ENCODE data around the gene PTK7.
A peak's percentile ranks its signal among the peaks of the same experiment; 100 is the strongest.
"Not testable (repeated sequence)": the region's sequence is repeated elsewhere in the genome, so short reads cannot be mapped to it uniquely, and the experiment has no call there.

PTK7 gene

DNA sequence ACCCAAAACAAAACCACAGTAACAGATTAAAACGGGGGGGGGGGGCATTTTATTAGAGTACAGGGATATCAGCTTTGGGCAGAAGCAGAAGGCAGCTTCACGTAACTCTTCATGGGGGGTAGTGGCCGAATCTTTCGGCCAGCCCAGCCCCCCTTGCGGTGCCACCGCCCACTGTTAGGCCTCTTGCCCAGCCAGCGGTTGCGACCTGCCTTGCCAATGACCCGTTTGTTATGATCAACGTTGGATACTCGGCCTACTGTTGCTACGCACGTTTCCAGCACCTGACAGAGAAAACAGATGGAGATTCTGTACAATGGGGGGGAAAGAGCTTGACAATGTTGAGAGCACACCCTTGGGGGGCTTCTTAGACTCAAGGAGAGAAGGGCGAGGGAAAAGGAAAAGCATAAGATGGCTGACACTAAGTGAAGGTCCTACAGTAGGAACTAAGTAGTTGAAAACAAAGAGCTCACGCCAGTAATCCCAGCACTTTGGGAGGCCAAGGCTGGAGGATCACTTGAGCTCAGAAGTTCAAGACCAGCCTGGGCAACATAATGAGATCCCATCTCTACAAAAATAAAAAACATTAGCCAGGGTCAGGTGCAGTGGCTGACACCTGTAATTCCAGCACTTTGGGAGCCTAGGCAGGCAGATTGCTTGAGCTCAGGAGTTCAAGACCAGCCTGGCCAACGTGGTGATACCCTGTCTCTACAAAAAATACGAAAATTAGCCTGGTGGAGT is 21.7 kb upstream of the PTK7 start:
- DNase-seq = no peak

DNA sequence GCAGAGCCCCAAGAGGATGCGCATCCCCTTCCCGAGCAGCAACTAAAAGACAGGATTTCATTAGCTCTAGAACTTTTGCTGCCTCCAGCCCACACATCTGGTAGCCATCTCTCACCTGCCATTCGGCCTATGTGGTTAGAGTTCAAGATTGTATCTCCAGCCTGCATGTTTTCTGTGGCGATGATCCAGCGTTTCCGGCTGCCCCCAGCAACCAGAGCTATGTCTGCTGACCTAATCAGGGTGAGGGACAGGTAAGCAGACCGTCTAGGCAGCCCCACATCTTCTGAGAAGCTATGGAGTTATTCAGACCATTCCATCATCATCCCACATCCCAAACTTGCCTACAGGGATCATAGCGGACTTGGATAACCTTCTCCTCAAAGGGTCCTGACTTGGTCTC is 20.1 kb upstream of the PTK7 start:
- no peak for DNase-seq

DNA sequence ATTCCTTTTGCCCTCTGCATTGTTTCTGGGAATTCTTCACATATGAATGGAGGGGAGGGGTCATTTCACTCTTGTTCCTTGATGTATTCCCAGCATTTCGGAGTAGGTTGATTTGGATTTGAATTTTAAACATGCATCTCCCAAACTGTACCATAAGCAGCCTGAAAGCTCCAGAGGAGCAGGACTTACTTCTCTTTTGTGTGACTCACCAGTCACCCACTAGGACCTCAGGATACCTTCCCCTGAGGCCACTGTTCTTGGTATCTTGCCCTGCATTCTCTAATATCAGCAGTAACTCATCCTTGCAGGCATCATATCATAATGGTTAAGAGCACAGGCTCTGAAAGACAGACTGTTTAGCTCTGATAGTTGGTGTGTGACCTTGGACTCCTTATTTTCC is 17.6 kb upstream of the PTK7 start:
- DNase-seq = no peak

DNA sequence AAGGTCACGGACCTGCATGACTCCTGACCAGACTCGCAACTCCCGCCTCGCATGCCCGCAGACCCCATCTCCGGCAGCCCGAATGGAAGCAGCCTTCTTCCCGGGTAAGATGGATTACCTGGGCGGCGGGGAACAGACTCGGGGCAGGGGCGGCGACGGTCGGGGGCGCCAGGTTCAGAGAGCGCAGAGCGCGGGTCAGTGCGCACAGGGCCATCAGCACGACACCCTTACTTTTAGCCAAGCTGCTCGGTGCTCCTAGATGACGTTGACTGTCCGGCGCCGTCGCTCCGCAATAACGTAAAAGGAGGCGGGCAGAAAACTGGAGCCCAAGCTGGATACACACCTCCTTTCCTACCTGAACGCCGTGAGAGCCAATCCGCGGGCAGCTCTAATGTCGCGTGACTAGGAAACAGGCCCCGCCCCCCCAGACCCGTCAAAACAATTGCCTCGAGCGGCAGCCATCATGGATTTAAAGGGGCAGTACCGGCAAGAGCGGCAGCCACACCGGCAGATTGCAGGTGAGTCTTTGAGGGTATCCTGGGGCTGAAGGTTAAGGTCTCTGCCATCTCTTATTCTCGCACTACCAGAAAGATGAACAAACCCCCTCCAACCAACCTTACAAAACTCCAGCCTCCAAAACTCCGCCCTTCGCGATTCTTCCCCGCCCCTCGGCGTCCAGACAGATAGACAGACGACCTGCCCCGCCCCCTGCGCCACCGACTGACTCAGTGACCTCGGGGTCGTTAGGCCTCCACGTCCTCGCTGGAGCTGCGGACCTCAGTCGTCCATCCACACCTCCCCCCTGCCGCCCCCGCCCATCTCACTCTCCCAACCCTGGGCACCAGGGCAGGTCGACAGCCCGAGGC is 16.7 kb upstream of the PTK7 start, which contains the start of the genes KLC4 and MRPL2:
Gene KLC4 (plus strand): TSS at position 464 of the 866 bp plus-strand sequence. CDS start 1,705 bp downstream, outside the sequence.
Gene MRPL2 (minus strand): TSS at position 267 of the 866 bp plus-strand sequence. CDS start 53 bp downstream, at position 214.
- peak; percentile 99 for DNase-seq

DNA sequence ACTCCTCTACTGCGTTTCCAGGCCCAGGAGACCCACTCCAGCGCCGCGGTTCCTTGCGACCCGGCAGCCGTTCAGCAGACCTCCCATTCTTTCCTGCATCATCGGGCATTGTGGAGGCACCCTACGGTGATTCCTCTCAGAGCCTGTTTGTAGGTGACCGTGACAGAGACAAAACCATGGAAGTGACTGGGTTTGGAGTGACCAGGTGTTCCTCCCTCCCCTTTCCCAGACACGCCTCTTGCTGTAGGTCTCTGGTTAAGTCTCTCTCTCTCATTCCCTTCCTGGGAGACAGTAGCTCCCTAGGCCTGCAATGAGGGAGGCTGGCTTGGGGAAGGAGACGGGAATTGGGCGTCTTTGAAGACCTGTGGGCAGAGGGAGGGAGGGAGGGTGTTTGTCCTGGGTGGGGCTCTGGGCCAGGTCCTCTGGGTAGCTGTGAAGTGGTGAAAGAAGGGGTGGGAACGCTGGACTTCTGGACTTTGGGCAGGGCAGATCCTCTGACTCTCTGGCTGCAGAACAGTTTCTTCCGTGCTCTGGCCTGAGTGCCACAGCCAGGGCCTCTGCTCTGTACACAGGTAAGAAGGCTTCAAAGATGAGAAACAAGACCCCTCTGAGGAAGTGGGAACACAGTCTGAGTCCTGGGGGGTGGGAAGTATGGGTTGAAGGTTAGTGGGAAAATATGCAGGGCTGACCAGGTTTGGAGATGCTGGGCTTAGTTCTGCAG is 15.9 kb upstream of the PTK7 start:
- peak; percentile 62 for DNase-seq

DNA sequence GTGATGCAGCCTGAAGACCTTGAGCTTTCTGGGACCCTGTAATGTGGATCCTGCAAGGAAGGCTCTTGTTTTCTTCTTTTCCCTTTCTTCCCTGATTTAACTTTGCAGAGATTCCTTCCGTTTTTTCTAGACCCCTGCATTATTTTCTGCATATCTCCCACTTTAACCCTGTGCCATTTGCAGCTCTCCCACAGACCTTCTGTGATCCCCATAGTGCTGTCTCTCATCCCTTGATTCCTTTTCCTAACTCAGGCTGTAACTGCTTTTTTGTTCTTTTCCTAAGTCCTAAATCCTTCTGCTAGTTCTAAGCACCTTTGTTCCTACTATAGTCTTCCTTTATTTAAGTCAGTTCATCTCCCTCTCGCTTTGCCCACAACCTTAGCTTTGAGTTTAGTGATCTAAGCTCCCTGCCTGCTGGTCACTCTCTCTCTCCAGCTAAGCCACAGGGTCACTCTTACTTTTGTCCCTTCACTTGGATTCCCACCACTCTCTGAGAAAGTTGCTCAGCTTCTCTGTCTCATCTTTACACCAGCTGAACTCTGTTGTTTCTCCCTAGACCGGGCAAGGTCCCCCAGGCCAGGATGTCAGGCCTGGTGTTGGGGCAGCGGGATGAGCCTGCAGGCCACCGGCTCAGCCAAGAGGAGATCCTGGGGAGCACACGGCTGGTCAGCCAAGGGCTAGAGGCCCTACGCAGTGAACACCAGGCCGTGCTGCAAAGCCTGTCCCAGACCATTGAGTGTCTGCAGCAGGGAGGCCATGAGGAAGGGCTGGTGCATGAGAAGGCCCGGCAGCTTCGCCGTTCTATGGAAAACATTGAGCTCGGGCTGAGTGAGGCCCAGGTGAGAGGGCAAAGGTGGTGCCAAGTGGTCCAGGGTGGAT is 15.1 kb upstream of the PTK7 start:
- no peak for DNase-seq

DNA sequence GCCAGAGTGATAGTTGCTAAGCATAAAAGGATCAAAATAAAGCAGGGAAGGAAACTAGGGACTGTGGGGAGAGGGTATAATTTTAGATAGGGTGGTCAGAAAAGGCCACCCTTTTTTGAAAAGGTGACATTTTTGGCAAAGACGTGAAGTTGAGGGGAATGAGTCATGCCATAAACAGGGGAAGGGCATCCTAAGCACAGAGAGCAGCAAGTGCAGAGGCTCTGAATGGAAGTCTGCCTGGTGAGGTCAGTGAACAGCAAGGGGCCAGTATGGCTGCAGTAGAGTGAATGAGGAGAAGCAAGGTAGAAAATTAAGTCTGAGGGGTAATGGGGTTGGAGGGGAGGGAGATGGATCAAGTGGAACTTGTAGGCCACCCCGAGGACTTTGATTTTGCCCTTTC is 14.3 kb upstream of the PTK7 start:
- no peak for DNase-seq

DNA sequence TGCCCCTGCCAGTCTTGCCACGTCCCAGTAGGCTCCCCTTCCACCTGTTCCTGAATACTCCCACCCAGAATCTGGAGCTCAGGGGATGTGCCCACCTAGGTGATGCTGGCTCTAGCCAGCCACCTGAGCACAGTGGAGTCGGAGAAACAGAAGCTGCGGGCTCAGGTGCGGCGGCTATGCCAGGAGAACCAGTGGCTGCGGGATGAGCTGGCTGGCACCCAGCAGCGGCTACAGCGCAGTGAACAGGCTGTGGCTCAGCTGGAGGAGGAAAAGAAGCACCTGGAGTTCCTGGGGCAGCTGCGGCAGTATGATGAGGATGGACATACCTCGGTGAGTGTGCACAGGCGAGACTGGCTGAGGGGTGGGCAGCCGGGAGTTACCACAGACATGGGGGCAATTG is 13.3 kb upstream of the PTK7 start:
- DNase-seq = no peak

DNA sequence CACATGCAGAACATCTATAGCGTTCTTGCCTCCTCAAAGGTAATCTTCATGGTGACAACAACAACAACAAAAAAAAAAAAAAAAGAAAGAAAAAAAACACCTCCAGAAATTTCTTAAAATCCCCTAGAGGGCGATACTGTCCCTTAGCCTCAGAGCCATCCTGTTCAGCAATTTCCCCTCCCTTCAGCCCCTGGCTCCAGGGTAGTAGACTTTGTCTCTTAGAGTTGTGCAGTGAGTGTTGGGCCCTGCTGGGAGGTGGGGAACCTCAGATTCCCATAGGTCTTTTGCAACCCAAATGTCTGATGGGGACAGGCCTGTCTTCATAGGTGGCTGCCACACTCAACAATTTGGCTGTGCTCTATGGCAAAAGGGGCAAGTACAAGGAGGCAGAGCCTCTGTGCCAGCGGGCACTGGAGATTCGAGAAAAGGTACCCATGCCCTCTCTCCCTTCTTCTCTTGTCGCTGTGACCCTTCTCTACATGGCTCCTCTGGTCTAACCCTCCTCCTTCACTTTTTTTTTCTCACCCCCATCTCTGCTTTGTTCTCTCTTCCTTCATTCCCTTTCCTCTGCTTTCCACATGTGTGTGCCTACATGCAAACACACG is 6.0 kb upstream of the PTK7 start:
- peak; percentile 47 for DNase-seq

DNA sequence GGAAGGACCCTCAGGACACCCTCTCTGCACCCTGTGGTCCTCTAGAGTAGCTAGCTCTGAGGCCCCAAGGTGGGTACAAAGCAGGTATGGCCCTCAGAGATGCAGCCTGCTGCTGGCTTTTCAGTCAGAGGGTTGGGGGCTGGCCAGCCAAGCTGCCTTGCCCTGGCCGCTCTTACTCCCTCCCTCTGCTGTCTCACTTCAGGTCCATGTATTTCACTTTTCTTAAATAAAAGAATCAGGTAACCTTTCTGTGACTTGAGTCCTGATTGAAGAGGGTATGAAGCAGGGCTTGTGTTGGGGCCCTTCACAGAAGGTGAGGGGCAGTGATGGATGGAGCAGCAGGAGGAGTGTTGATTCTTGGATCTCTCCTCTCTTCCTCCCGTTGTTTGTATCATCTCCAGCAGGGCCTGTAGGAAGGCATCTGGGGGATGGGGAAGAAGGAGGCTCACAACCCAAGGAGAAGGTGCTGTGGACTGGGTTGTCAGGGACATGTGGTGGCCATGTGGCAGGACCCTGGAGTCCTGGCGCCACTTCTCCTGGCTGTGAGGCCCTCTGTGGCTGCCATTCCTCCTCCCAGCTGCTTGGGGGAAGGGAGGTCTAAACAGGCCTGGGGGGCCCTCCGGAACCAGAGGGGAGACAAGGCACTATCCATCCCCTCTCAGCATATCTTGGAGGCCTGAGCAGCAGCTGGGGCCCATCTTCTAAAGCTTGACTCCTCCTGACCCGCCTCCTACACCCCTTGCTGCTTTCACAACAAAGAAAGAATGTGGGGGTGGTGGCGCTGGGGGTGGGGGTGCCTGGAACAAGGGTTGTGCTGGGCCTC is 1.1 kb upstream of the PTK7 start:
- DNase-seq = no peak

DNA sequence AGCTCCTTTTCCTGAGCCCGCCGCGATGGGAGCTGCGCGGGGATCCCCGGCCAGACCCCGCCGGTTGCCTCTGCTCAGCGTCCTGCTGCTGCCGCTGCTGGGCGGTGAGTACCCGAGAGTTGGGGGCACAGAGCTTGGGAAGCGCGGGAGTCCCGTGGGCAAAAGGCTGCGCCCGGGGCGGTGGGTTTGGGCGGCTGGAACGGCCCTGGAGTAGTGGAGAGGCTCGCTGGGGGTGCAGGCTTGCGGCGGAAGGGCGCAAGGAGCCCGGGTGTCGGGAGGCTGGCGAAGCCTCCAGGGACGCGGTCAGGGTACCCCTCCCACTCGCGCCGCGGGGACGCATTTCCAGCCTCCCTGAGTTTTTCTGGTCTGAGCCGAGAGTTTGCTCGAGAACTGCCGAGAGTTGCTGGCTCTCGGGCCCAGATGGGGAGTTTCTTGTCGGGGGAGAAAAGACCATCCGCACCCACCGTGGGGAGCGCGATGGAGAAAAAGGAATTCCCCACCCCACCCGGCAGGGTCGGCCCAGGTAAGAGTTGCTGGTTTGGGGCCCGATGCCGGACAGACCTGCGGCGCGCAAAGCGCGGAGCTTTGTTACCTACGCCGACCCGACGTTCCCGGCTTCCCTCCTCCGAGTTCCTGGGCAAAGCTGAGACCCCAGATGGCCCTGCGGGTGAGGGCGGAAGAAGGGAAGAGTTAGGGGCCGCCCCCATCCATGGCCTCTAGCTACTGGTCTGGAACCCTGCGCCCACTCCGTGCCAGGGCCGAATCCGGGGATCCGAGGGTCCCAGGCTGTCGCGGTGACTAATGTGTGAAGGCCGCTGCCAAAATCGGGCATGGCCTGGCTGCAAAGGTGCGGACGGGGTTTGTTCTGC is 584 bp downstream of the PTK7 start:
- peak; percentile 66 for DNase-seq

DNA sequence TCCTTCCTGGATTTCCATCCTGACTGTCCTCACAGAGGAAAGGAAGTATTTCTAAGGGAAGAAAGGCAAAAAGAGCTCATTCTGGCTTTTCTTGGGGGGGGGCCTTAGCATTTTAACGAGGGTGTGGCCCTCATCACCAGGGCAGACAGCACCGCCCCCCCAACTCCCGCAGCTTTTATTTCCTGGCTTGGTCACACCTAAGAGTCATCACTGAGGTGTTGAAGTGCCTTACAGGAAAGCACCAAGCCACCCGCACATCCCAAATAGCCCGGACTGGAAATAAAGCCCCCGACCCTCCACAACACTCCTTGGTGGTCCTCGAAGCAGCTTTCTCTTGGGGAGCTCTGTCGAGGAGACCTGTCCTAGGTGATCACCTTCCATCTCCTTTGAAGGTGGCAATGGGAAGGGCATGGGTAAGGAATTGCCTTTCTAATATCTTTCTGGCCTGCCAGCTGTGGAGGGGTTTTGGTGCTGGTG is 1.3 kb downstream of the PTK7 start:
- DNase-seq = no peak

DNA sequence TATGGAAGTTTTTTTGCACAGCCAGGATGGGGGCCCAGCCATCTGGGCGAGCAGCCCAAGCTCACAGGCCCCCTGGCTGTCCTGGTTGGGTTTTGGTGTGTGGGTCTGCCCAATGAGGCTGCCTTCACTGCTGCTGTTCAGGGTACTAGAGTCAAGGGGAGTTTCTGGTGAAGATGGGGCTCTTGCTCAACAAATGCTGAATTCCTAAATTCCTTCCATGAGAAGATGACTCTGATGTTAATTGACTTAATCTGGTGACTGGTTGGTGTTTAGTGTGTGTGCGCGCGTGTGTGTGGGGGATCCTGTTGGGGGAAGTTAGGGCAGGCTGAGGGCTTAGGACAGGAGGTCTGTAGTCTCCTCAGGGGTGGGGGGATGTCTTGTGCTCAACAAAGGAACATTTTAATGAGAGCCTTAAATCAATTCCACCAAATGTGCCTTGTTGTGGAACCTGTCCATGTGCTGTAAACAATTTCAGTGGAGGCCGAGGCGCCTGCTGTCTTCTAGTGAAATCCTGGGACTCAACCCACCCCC is 1.9 kb downstream of the PTK7 start:
- DNase-seq = no peak

DNA sequence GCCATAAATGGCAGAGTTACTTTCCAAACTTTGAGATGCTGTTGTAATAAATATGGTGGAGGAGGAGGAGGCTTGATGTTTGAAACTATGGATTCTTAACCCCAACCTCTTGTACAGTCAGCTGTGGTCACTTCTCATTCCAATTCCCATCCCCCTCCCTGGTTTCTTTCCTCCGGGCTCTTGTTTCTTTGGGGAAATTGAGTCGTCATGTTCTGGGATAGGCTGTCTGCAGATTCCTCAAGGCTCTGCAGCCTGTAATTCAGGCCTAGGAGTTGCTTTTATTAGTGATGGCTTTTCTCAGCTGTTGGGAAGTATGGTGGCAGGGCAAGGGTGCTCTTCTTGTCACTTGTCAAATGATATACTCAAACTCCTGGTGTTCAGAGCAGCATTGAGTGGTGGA is 2.6 kb downstream of the PTK7 start:
- DNase-seq = no peak

DNA sequence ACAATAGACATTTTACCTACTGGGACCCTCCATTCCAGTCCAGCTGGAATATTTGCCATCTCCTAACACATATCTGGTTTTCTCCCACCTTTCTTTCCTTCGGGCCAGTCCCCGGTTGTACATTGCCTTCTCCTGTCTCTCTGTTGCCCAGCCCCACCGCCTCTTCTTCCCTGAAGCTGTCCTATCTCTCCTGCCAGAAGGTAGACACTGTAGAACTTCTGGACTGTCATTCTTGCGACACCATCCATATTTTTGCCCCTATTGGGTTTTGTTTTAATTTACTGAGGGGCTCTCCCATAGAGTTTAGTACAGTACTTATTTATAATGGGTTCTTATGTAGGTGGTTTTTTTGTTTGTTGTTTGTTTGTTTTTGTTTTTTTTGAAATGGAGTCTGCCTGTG is 4.9 kb downstream of the PTK7 start:
- DNase-seq = no peak

DNA sequence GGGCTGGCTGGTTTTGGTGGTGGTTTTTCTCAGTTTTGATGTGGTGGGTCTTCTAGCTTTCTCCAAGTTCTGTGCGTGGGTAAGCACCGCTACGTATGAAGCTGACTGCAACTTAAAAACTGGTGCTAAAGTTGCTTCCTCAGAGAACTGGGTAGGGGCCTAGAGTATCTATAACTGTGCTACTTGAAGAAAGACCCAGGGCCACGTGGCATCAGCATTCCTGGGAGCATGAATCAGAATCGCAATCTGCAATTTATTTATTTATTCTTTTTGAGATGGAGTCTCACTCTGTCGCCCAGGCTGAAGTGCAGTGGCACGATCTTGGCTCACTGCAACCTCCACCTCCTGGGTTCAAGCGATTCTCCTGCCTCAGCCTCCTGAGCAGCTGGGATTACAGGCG is 5.8 kb downstream of the PTK7 start:
- not testable (repeated sequence) for DNase-seq

DNA sequence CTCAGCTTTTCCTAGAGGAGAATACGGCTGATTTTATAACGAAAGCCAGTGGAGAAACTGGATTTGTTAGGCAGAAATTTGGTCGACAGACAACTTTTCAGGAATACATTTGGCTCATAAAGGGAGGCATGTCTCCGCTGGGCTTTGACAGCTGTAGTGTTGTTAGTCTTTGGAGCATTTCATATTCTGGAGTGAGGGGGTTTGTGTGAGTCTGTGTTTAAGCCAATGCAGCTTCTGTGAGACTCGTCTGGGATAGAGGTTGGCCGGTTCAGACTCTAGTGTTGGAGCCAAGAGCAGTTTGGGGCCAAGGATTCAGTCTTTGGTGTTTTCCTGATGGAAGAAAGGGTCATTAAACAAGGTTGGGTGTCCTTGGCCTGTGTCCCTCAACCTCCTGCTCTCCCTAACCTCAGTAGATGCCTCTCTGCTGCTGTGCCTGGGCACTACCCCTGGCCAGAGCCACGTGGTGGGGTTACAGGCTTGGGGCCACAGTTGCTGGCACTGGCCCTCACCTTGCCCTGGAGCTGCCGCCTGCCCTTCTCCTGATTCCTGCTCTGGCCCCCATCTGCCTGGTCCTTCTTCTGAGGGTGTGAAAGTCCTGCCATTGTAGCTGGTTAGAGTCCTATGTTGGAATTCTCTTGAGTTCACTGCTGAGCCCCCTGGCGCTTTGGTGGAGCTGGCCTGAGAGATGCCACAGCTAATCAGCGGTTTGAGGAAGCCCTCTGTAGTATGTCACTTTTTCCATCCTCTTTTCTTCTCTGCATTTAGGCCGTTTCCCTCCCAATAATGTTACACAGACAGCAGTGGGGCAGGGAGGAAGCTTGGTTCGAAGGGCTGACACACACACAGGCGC is 6.9 kb downstream of the PTK7 start:
- DNase-seq = no peak

DNA sequence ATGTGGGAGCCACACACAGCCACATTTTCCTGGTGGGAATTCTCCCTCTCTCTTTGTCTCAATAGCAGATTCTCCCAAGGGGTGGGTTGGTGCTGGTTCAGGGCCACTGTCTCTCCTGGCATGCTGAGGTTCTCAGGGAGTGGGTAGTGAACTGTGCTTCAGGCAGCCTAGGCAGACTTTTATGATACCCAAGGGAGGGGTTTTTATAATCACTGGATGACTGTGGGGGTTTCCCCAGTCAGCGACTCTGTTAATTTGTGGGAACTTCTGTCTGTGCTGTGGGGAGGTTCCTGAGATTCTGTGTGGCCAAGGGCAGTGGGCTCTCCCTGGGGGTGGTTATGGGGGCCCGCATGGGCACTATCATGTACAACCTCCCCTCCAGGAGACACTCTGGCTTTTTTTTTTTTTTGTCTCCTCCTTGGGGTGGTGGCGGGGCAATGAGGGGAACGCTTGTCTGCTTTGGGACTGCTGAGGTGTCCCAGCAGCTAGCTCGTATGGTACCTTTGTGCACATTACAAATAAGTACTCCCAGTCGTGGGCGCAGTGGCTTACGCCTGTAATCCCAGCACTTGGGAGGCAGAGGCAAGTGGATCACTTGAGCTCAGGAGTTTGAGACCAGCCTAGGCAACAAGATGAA is 10.0 kb downstream of the PTK7 start:
- DNase-seq = no peak
